ENCODE measurements around the gene IQSEC1. TPM values are rescaled to one million over a fixed set of nuclear protein-coding genes. Genes with fewer than 3 reads are reported as not detected.

The IQSEC1 gene
- total and polyA plus RNA-seq, 2 experiments from 2014 or later = 17.8 to 51.7 TPM

- Histone ChIP-seq H3K27me3 (no peaks in the 10 kb centered on the region), H3K4me3 (no peak overlapping the region), H3K36me3 (peaks cover 25% of the 10 kb centered on the region), H3K27ac (no peak overlapping the region), H3K9me3 (ENCODE audit: low read depth) (no peaks in the 10 kb centered on the region), H3K4me1 (ENCODE audit: low read depth) (no peaks in the 10 kb centered on the region)
- no peak for DNase-seq (ENCODE audit: low read depth in 1 of 2, low spot score in 1 of 2)
- no peak for TF ChIP-seq CTCF (IDR thresholded peaks at IDR 0.05; ENCODE audit: low read depth, low read length)
These were observed 162.7 kb downstream of the IQSEC1 start for GRCh38 chr3:12910356-12911099.

DNA sequence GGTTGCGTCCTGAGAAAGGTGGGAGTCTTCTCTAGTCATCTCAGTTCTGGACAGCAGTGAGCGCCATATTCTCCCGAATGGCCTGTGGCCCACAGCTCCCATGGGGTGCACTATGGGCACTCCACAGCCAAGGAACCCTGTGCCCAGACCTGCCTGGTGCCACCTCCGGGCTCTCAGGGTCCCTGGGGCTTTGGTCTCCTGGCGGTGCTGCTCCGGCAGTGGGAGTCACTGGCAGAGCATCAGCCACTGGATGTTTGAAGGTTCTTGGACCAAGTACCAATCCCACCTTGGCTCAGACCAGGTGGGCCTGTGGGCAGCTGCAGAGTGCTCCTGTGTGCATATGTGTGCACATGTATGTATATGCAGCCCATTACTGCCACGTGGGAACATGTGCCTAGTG lies 163.5 kb downstream of the IQSEC1 start:
- TF ChIP-seq CTCF (IDR thresholded peaks at IDR 0.05; ENCODE audit: low read depth, low read length) = no peak
- H3K9me3 ChIP-seq (ENCODE audit: low read depth) = no peaks in the 10 kb centered on the region
- no peaks in the 10 kb centered on the region for H3K4me1 ChIP-seq (ENCODE audit: low read depth)
- peaks cover 28% of the 10 kb centered on the region for H3K36me3 ChIP-seq
- no peaks in the 10 kb centered on the region for H3K27me3 ChIP-seq
- no peak overlapping the region for H3K4me3 ChIP-seq
- no peak overlapping the region for H3K27ac ChIP-seq
- no peak for DNase-seq (ENCODE audit: low read depth in 1 of 2, low spot score in 1 of 2)

- Histone ChIP-seq H3K27ac (no peak overlapping the region), H3K27me3 (no peaks in the 10 kb centered on the region), H3K4me1 (ENCODE audit: low read depth) (no peaks in the 10 kb centered on the region), H3K36me3 (peaks cover 28% of the 10 kb centered on the region), H3K9me3 (ENCODE audit: low read depth) (no peaks in the 10 kb centered on the region), H3K4me3 (no peak overlapping the region)
- TF ChIP-seq CTCF (IDR thresholded peaks at IDR 0.05; ENCODE audit: low read depth, low read length) = no peak
- DNase-seq (ENCODE audit: low read depth in 1 of 2, low spot score in 1 of 2) = no peak
These were observed 164.4 kb downstream of the IQSEC1 start for GRCh38 chr3:12908859-12909258.

DNA sequence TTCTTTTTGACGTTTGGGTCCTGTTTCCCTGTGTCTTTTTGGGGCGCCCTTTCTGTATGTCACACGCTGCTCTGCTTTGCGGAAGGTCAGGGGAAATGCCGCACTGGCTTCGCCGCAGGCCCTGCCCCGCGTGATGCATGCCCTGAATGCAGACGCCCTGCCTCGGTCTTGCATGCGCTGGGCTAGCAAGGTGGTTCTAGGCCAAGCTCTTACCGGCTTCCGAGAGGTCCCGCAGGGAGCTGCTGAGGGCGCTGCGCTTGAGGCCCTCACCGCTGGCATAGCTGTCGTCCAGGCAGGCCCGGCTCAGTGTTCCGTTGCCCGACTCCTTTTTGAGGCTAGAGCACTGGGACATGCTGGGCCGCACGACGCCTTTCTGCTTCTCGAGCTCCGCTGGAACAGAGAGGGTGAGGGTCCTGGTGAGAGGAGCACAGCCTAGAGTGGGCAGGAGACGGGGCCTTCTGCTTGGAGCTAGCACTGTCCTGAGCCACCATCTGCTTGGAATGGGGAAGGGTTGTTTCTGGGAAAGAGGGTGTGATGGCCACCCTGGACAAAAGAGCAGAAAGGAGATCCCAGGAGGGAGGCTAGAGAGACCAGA lies 165.0 kb downstream of the IQSEC1 start:
- H3K27ac ChIP-seq = no peak overlapping the region
- H3K4me3 ChIP-seq = no peak overlapping the region
- H3K27me3 ChIP-seq = no peaks in the 10 kb centered on the region
- no peak for TF ChIP-seq CTCF (IDR thresholded peaks at IDR 0.05; ENCODE audit: low read depth, low read length)
- H3K9me3 ChIP-seq (ENCODE audit: low read depth) = no peaks in the 10 kb centered on the region
- peaks cover 28% of the 10 kb centered on the region for H3K36me3 ChIP-seq
- no peak for DNase-seq (ENCODE audit: low read depth in 1 of 2, low spot score in 1 of 2)
- no peaks in the 10 kb centered on the region for H3K4me1 ChIP-seq (ENCODE audit: low read depth)

GRCh38 chr3:12907729-12908128 lies 165.5 kb downstream of the IQSEC1 start:
- Histone ChIP-seq H3K9me3 (ENCODE audit: low read depth) (no peaks in the 10 kb centered on the region), H3K4me1 (ENCODE audit: low read depth) (no peaks in the 10 kb centered on the region), H3K36me3 (peaks cover 28% of the 10 kb centered on the region), H3K4me3 (no peak overlapping the region), H3K27ac (no peak overlapping the region), H3K27me3 (no peaks in the 10 kb centered on the region)
- TF ChIP-seq CTCF (IDR thresholded peaks at IDR 0.05; ENCODE audit: low read depth, low read length) = no peak
- no peak for DNase-seq (ENCODE audit: low read depth in 1 of 2, low spot score in 1 of 2)
